WTC11 (cell line): ENCODE results near the gene BRD4. TPM values are rescaled to one million over a fixed set of nuclear protein-coding genes. Genes with fewer than 3 reads are reported as not detected.
A peak's percentile ranks its signal among the peaks of the same experiment; 100 is the strongest.

Experiments
- ATAC-seq: fragments of 200-7000 bp; cut with Tn5 transposase; 2 replicates; pipeline ENCODE4 v1.10.0; 2021; ENCODE audit warnings: mild to moderate bottlenecking, moderate library complexity
- CTCF ChIA-PET: fragments of 300-600 bp; sonication (Branson Sonifier 250); formaldehyde crosslinking; loops from one replicate; lab custom pipeline; 2021; ENCODE audit warnings: antibody characterized with exemption; lab: Charles Lee
- POLR2A ChIA-PET: fragments of 350-600 bp; sonication (Branson Sonifier 250); formaldehyde crosslinking; loops from one replicate; lab custom pipeline; 2021; ENCODE audit warnings: antibody characterized with exemption; lab: Charles Lee
- DNase-seq: peaks from one replicate; pipeline ENCODE4 v3.0.0; 2021; ENCODE audit warnings: low spot score
- H3K27ac Mint-ChIP-seq: 2 replicates; pipeline ENCODE4 v1.8.0; 2021; ENCODE audit warnings: mixed read lengths
- H3K27me3 Mint-ChIP-seq: 2 replicates; pipeline ENCODE4 v1.8.0; 2021; ENCODE audit warnings: low read depth, mild to moderate bottlenecking, moderate library complexity, mixed read lengths
- H3K36me3 Mint-ChIP-seq: 2 replicates; pipeline ENCODE4 v1.8.0; 2021; ENCODE audit warnings: mixed read lengths
- H3K4me1 Mint-ChIP-seq: 2 replicates; pipeline ENCODE4 v1.8.0; 2022; ENCODE audit warnings: mixed read lengths
- H3K4me3 Mint-ChIP-seq: 2 replicates; pipeline ENCODE4 v1.8.0; 2021; ENCODE audit warnings: mild to moderate bottlenecking, moderate library complexity, mixed read lengths
- H3K9me3 Mint-ChIP-seq: 2 replicates; pipeline ENCODE4 v1.8.0; 2021; ENCODE audit warnings: mixed read lengths
- GTF2I ChIP-seq: fragments of 250-450 bp; sonication (Bioruptor Pico); conservative IDR thresholded peaks from 2 replicates; pipeline ENCODE4 v1.4.0; 2021; ENCODE audit warnings: mild to moderate bottlenecking
- IRF2 ChIP-seq: sonication (generic); formaldehyde crosslinking; IDR thresholded peaks from 2 replicates; pipeline ENCODE4 v1.8.0; 2022; ENCODE audit warnings: low read depth, missing genetic modification reagents, borderline replicate concordance
- PRRX2 ChIP-seq: fragments of 250-450 bp; sonication (Bioruptor Pico); IDR thresholded peaks from 2 replicates; pipeline ENCODE4 v1.8.0; 2021; ENCODE audit warnings: mild to moderate bottlenecking
- SOX15 ChIP-seq: fragments of 250-450 bp; sonication (Bioruptor Pico); IDR thresholded peaks from 2 replicates; pipeline ENCODE4 v1.9.0; 2021; ENCODE audit warnings: mild to moderate bottlenecking
- SP1 ChIP-seq: sonication (generic); formaldehyde crosslinking; conservative IDR thresholded peaks from 2 replicates; pipeline ENCODE4 v1.8.1; 2022; ENCODE audit warnings: missing genetic modification reagents
- ZNF219 ChIP-seq: sonication (generic); formaldehyde crosslinking; IDR thresholded peaks from 2 replicates; pipeline ENCODE4 v1.8.0; 2023; ENCODE audit warnings: missing genetic modification reagents, mild to moderate bottlenecking, borderline replicate concordance
- total RNA-seq: library from RNA; stranded (reverse); gene quantifications from 3 replicates; pipeline ENCODE4 v1.2.3, GENCODE V29; 2021
- TF ChIP-seq, protein P1 (sequence below): fragments of 200-600 bp; IDR thresholded peaks from 2 replicates; pipeline ENCODE4 v1.8.0; 2022; ENCODE audit warnings: antibody characterized with exemption
- TF ChIP-seq, protein P2 (sequence below): sonication (generic); formaldehyde crosslinking; IDR thresholded peaks from 2 replicates; pipeline ENCODE4 v1.8.0; 2022; ENCODE audit warnings: mild to moderate bottlenecking, missing genetic modification reagents
- TF ChIP-seq, protein P3 (sequence below): sonication (generic); formaldehyde crosslinking; IDR thresholded peaks from 2 replicates; pipeline ENCODE4 v1.8.0; 2022; ENCODE audit warnings: mild to moderate bottlenecking, missing genetic modification reagents
- TF ChIP-seq, protein P4 (sequence below): sonication (generic); formaldehyde crosslinking; IDR thresholded peaks from 2 replicates; pipeline ENCODE4 v1.8.1; 2023; ENCODE audit warnings: mild to moderate bottlenecking, moderate library complexity, missing genetic modification reagents
- TF ChIP-seq, protein P5 (sequence below): sonication (generic); formaldehyde crosslinking; IDR thresholded peaks from 2 replicates; pipeline ENCODE4 v1.8.1; 2022; ENCODE audit warnings: missing genetic modification reagents, borderline replicate concordance
- TF ChIP-seq, protein P6 (sequence below): sonication (generic); formaldehyde crosslinking; IDR thresholded peaks from 2 replicates; pipeline ENCODE4 v1.8.1; 2022; ENCODE audit warnings: low read depth, mild to moderate bottlenecking, moderate library complexity, missing genetic modification reagents, borderline replicate concordance
- TF ChIP-seq, protein P7 (sequence below): fragments of 250-450 bp; sonication (Bioruptor Pico); conservative IDR thresholded peaks from 2 replicates; pipeline ENCODE4 v1.9.0; 2021; ENCODE audit warnings: mild to moderate bottlenecking
- TF ChIP-seq, protein P8 (sequence below): fragments of 250-450 bp; sonication (Bioruptor Pico); IDR thresholded peaks from 2 replicates; pipeline ENCODE4 v1.8.0; 2021; ENCODE audit warnings: mild to moderate bottlenecking

Gene BRD4
- total RNA-seq, 1 experiment from 2014 or later: 128 TPM

DNA sequence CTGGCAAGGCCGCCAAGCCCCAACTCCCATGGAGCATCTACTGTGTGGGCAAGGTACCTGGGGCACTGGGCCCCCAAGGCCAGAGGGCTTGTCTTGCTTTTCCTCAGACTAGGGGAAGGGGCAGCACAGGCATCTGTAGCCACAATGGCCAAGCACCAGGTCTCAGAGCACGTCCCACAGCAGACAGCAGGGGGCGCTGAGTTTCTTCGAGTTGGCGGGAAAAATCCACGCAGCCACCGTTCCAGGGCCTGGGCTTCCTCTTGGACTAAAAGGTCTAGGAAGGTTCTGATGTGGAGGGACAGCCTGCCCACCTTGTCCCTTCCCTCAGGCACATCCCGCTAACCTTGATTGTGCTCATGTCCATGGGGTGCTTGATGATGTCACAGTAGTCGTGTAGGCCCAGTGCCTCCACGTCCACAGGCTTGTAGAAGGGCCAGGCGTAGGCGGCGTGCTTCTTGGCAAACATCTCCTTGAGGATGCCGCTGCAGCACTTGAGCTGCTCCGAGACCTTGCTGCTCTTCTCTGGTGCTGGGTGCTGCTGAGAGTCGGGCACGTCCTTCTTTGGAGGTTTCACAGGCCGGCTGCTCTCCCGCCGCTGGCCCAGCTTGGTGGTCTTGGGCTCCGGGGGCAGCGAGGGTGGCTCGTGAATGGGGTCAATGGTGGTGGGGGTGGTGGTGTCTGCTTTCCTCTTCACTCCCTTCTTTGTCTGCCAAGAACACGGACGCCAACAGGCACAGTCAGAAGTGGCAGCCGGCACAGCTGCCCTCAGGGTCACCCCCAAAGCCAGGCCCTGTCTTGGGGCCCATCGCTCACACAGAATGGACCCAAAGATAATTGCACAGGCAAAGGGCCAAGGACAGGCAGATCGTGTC is 68.0 kb downstream of the BRD4 start:
- ATAC-seq: peak; percentile 80
- H3K9me3 Mint-ChIP-seq: no peaks in the 10 kb centered on the region
- no peak overlapping the region for H3K4me3 Mint-ChIP-seq
- TF ChIP-seq, protein P1, sequence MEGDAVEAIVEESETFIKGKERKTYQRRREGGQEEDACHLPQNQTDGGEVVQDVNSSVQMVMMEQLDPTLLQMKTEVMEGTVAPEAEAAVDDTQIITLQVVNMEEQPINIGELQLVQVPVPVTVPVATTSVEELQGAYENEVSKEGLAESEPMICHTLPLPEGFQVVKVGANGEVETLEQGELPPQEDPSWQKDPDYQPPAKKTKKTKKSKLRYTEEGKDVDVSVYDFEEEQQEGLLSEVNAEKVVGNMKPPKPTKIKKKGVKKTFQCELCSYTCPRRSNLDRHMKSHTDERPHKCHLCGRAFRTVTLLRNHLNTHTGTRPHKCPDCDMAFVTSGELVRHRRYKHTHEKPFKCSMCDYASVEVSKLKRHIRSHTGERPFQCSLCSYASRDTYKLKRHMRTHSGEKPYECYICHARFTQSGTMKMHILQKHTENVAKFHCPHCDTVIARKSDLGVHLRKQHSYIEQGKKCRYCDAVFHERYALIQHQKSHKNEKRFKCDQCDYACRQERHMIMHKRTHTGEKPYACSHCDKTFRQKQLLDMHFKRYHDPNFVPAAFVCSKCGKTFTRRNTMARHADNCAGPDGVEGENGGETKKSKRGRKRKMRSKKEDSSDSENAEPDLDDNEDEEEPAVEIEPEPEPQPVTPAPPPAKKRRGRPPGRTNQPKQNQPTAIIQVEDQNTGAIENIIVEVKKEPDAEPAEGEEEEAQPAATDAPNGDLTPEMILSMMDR: peak; percentile 72
- TF ChIP-seq, protein P2, sequence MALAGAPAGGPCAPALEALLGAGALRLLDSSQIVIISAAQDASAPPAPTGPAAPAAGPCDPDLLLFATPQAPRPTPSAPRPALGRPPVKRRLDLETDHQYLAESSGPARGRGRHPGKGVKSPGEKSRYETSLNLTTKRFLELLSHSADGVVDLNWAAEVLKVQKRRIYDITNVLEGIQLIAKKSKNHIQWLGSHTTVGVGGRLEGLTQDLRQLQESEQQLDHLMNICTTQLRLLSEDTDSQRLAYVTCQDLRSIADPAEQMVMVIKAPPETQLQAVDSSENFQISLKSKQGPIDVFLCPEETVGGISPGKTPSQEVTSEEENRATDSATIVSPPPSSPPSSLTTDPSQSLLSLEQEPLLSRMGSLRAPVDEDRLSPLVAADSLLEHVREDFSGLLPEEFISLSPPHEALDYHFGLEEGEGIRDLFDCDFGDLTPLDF: no peak
- TF ChIP-seq, protein P3, sequence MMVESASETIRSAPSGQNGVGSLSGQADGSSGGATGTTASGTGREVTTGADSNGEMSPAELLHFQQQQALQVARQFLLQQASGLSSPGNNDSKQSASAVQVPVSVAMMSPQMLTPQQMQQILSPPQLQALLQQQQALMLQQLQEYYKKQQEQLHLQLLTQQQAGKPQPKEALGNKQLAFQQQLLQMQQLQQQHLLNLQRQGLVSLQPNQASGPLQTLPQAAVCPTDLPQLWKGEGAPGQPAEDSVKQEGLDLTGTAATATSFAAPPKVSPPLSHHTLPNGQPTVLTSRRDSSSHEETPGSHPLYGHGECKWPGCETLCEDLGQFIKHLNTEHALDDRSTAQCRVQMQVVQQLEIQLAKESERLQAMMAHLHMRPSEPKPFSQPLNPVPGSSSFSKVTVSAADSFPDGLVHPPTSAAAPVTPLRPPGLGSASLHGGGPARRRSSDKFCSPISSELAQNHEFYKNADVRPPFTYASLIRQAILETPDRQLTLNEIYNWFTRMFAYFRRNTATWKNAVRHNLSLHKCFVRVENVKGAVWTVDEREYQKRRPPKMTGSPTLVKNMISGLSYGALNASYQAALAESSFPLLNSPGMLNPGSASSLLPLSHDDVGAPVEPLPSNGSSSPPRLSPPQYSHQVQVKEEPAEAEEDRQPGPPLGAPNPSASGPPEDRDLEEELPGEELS: 0 out of 2 replicates have a peak, but pooled peaks have one; percentile 25
- TF ChIP-seq, all 79 proteins: peak for 2
- H3K27ac Mint-ChIP-seq: peak overlapping the region; percentile 72
- no peaks in the 10 kb centered on the region for H3K4me1 Mint-ChIP-seq
- peak; percentile 88 for DNase-seq
- H3K27me3 Mint-ChIP-seq: no peaks in the 10 kb centered on the region
- peaks cover 76% of the 10 kb centered on the region for H3K36me3 Mint-ChIP-seq
- CTCF ChIA-PET: interaction anchor here (0.6 to 3.2 kb wide), 4 partner anchors 12 to 115 kb away, joined by 3 to 12 read pairs (median 4); no protein-coding TSS in a partner anchor
- POLR2A ChIA-PET: interaction anchor here (0.6 kb wide), 1 partner anchor 37 kb away, joined by 4 read pairs; no protein-coding TSS in a partner anchor

DNA sequence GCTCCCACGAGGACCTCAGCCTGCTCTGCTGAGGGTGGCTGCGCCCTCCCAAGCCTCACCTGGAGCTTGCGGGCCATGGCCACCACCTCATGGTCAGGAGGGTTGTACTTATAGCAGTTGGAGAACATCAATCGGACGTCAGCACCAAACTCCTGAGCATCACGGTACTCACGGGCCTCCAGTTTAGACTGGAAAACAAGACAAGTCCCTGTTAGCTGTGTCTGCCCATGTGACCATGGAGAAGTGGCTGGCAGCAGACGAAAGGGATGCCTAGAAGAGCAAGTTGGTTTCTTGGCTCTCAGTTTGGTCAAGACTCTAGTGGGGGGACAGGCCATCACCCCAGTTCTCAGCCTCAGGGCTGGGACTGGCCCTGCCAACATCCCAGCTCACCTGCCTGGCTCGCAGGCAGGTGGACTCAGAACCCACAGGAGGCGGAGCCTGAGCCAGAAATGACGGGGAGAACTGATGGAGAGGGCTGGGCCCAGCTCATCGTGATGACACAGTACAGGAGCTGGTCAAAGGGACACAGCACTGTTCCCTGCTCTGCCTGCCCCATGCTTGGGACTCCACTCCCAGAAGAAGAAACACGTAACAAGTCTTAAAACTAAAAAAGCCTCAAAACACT is 68.9 kb downstream of the BRD4 start:
- Mint-ChIP-seq H3K9me3 (no peaks in the 10 kb centered on the region), H3K4me1 (no peaks in the 10 kb centered on the region)
- POLR2A ChIA-PET: no interaction called here
- TF ChIP-seq, protein P4, sequence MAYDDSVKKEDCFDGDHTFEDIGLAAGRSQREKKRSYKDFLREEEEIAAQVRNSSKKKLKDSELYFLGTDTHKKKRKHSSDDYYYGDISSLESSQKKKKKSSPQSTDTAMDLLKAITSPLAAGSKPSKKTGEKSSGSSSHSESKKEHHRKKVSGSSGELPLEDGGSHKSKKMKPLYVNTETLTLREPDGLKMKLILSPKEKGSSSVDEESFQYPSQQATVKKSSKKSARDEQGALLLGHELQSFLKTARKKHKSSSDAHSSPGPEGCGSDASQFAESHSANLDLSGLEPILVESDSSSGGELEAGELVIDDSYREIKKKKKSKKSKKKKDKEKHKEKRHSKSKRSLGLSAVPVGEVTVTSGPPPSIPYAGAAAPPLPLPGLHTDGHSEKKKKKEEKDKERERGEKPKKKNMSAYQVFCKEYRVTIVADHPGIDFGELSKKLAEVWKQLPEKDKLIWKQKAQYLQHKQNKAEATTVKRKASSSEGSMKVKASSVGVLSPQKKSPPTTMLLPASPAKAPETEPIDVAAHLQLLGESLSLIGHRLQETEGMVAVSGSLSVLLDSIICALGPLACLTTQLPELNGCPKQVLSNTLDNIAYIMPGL (CRISPR knock-in tag): no peak
- TF ChIP-seq PRRX2 (CRISPR knock-in tag): no peak
- no peak for TF ChIP-seq SOX15 (CRISPR knock-in tag)
- TF ChIP-seq, all 79 proteins: peak for 0
- Mint-ChIP-seq H3K36me3 (peaks cover 78% of the 10 kb centered on the region), H3K27me3 (no peaks in the 10 kb centered on the region), H3K27ac (no peak overlapping the region), H3K4me3 (no peak overlapping the region)
- CTCF ChIA-PET: interaction anchor here (1.0 to 3.2 kb wide), 3 partner anchors 11 to 42 kb away, joined by 3 to 12 read pairs (median 4); no protein-coding TSS in a partner anchor
- no peak for ATAC-seq
- DNase-seq: no peak

DNA sequence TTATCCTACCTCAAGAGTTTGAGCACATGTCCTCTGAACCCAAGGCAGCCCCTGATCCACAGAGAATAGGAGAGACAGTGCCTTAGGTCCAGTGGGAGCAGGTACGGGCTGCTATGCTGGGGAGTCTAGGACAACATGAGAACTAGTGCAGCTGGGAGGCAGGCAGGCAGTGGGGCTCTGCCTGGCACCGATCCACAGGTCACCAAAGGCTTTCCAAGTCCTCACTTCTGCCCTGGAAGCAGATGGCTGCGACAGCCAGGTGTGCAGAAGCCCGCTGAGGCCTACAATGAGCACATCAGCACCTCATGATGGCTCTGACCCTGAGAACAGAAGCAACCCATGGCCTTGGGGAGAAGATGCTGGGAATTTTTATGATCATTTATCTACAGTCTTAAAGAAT is 70.3 kb downstream of the BRD4 start:
- ChIA-PET POLR2A (no interaction called here), CTCF (interaction anchor here (1.3 to 3.2 kb wide), 2 partner anchors 9 to 108 kb away, joined by 3 to 12 read pairs; no protein-coding TSS in a partner anchor)
- H3K36me3 Mint-ChIP-seq: peaks cover 77% of the 10 kb centered on the region

More for the DNA sequence above, 70.3 kb downstream of the BRD4 start:
- ATAC-seq: no peak
- TF ChIP-seq, protein P5, sequence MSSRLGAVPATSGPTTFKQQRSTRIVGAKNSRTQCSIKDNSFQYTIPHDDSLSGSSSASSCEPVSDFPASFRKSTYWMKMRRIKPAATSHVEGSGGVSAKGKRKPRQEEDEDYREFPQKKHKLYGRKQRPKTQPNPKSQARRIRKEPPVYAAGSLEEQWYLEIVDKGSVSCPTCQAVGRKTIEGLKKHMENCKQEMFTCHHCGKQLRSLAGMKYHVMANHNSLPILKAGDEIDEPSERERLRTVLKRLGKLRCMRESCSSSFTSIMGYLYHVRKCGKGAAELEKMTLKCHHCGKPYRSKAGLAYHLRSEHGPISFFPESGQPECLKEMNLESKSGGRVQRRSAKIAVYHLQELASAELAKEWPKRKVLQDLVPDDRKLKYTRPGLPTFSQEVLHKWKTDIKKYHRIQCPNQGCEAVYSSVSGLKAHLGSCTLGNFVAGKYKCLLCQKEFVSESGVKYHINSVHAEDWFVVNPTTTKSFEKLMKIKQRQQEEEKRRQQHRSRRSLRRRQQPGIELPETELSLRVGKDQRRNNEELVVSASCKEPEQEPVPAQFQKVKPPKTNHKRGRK: no peak
- TF ChIP-seq SP1 (CRISPR knock-in tag) (no peak), IRF2 (CRISPR knock-in tag) (no peak), ZNF219 (CRISPR knock-in tag) (no peak), GTF2I (CRISPR knock-in tag) (no peak)
- TF ChIP-seq, protein P6, sequence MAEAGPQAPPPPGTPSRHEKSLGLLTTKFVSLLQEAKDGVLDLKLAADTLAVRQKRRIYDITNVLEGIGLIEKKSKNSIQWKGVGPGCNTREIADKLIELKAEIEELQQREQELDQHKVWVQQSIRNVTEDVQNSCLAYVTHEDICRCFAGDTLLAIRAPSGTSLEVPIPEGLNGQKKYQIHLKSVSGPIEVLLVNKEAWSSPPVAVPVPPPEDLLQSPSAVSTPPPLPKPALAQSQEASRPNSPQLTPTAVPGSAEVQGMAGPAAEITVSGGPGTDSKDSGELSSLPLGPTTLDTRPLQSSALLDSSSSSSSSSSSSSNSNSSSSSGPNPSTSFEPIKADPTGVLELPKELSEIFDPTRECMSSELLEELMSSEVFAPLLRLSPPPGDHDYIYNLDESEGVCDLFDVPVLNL: no peak
- TF ChIP-seq, protein P7, sequence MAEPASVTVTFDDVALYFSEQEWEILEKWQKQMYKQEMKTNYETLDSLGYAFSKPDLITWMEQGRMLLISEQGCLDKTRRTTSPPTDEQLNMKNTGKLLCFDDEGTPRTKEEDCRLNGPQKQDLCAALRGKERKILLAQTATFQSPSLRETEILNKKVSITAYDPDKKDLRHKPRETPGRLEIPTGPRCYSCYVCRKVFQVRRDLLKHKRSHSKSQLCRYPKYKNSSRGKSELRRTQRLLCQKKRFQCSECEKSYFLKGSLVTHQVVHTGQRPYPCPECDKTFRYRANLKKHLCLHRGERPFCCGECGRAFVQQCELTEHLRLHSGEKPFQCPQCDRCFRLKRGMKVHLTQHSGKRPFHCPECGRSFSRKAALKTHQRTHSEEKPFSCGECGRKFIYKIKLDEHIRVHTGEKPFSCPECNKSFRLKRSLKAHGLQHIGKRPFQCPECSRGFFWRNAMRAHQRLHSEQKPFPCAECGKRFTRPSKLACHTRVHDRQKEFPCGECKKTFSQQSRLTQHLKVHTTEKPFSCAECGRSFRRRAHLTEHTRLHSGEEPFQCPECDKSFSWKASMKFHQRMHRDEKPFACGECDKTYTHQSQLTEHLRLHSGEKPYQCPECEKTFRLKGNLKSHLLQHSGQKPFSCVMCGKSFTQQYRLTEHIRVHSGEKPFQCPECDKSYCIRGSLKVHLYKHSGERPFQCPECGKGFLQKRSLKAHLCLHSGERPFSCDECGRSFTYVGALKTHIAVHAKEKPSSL: no peak
- TF ChIP-seq, protein P8, sequence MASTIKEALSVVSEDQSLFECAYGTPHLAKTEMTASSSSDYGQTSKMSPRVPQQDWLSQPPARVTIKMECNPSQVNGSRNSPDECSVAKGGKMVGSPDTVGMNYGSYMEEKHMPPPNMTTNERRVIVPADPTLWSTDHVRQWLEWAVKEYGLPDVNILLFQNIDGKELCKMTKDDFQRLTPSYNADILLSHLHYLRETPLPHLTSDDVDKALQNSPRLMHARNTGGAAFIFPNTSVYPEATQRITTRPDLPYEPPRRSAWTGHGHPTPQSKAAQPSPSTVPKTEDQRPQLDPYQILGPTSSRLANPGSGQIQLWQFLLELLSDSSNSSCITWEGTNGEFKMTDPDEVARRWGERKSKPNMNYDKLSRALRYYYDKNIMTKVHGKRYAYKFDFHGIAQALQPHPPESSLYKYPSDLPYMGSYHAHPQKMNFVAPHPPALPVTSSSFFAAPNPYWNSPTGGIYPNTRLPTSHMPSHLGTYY (CRISPR knock-in tag): no peak
- H3K4me1 Mint-ChIP-seq: no peaks in the 10 kb centered on the region
- H3K27me3 Mint-ChIP-seq: no peaks in the 10 kb centered on the region
- H3K4me3 Mint-ChIP-seq: no peak overlapping the region
- no peak overlapping the region for H3K27ac Mint-ChIP-seq
- H3K9me3 Mint-ChIP-seq: no peaks in the 10 kb centered on the region
- DNase-seq: no peak
